Prostate gland (tissue), 2 donors: ENCODE measurements around the gene CAMK2B. TPM values are rescaled to one million over a fixed set of nuclear protein-coding genes. Genes with fewer than 3 reads are reported as not detected.

Experiments used
- DNase-seq: peaks from one replicate; pipeline ENCODE4 v3.0.0-alpha.2; 2019; ENCODE audit warnings: low spot score
- H3K27ac ChIP-seq, 2 donors: fragments of 200-600 bp; sonication (generic); 2 replicates each; pipeline ENCODE4 v1.5.1; 2017 to 2019
- H3K27me3 ChIP-seq: fragments of 200-600 bp; sonication (generic); replicated peaks from 2 replicates; pipeline ENCODE4 v1.5.1; 2019; ENCODE audit not compliant: insufficient read depth
- H3K36me3 ChIP-seq, 2 donors: fragments of 200-600 bp; sonication (generic); 1 replicate in 1 of 2; 2 replicates in 1 of 2; pipeline versions ENCODE4 v1.5.1 to v1.8.1; 2017 to 2019
- H3K4me1 ChIP-seq: fragments of 200-600 bp; sonication (generic); replicated peaks from 2 replicates; pipeline ENCODE4 v1.5.1; 2019
- H3K4me3 ChIP-seq, 2 donors: fragments of 200-600 bp; sonication (generic); 2 replicates each; pipeline ENCODE4 v1.5.1; 2017 to 2019
- H3K9me3 ChIP-seq: fragments of 200-600 bp; sonication (generic); 2 replicates; pipeline ENCODE4 v1.5.1; 2017
- POLR2A ChIP-seq: fragments of 450-650 bp; IDR thresholded peaks from one replicate; pipeline ENCODE4 v1.6.1; 2016; ENCODE audit warnings: antibody characterized with exemption, mild to moderate bottlenecking
- POLR2AphosphoS5 ChIP-seq: sonication (generic); formaldehyde crosslinking; IDR thresholded peaks from one replicate; pipeline ENCODE4 v1.6.1; 2017; ENCODE audit warnings: antibody characterized with exemption
- WGBS: methylation state at CpG from one replicate; pipeline ENCODE4 v1.1.5; 2018; 5-methylcytosine and 5-hydroxymethylcytosine counted together
- intact Hi-C: fragments of 100-400 bp; cut with DNase I; formaldehyde crosslinking; loops from one replicate; pipeline ENCODE4 v1.14.2; 2022
- total RNA-seq, 2 donors: library from RNA; depleted of rRNA; stranded (reverse); fragments of >200 nt; gene quantifications; one replicate each; pipeline ENCODE4 v1.1.0, GENCODE V29; 2016
- TF ChIP-seq, protein P1 (sequence below), 4 experiments: fragments of 200-600 bp in 2 of 4; fragments of 450-650 bp in 2 of 4; sonication (generic) in 2 of 4; IDR thresholded peaks; 1 replicate in 3 of 4; 2 replicates in 1 of 4; pipeline ENCODE4 v1.5.1; 2016 to 2019; ENCODE audit warnings: antibody characterized with exemption in 4 of 4, mild to moderate bottlenecking in 2 of 4, moderate library complexity in 2 of 4

Gene CAMK2B
- total RNA-seq, 2 donors from 2014 or later: 5.7 to 16.9 TPM

GRCh38 chr7:44327981-44328380 is 2.6 kb upstream of the CAMK2B start:
- H3K27ac ChIP-seq: no peak overlapping the region
- H3K27me3 ChIP-seq: no peaks in the 10 kb centered on the region
- no peaks in the 10 kb centered on the region for H3K4me1 ChIP-seq
- WGBS: 79% methylated on average over 5 of the region's 5 CpGs
- H3K4me3 ChIP-seq: no peak overlapping the region
- no peak for DNase-seq
- intact Hi-C loops: no loop called here
- H3K9me3 ChIP-seq: no peaks in the 10 kb centered on the region
- TF ChIP-seq POLR2AphosphoS5: no peak
- TF ChIP-seq, protein P1, sequence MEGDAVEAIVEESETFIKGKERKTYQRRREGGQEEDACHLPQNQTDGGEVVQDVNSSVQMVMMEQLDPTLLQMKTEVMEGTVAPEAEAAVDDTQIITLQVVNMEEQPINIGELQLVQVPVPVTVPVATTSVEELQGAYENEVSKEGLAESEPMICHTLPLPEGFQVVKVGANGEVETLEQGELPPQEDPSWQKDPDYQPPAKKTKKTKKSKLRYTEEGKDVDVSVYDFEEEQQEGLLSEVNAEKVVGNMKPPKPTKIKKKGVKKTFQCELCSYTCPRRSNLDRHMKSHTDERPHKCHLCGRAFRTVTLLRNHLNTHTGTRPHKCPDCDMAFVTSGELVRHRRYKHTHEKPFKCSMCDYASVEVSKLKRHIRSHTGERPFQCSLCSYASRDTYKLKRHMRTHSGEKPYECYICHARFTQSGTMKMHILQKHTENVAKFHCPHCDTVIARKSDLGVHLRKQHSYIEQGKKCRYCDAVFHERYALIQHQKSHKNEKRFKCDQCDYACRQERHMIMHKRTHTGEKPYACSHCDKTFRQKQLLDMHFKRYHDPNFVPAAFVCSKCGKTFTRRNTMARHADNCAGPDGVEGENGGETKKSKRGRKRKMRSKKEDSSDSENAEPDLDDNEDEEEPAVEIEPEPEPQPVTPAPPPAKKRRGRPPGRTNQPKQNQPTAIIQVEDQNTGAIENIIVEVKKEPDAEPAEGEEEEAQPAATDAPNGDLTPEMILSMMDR (IDR thresholded peaks at IDR 0.05): no peak
- TF ChIP-seq POLR2A: no peak
- H3K36me3 ChIP-seq: no peaks in the 10 kb centered on the region

DNA sequence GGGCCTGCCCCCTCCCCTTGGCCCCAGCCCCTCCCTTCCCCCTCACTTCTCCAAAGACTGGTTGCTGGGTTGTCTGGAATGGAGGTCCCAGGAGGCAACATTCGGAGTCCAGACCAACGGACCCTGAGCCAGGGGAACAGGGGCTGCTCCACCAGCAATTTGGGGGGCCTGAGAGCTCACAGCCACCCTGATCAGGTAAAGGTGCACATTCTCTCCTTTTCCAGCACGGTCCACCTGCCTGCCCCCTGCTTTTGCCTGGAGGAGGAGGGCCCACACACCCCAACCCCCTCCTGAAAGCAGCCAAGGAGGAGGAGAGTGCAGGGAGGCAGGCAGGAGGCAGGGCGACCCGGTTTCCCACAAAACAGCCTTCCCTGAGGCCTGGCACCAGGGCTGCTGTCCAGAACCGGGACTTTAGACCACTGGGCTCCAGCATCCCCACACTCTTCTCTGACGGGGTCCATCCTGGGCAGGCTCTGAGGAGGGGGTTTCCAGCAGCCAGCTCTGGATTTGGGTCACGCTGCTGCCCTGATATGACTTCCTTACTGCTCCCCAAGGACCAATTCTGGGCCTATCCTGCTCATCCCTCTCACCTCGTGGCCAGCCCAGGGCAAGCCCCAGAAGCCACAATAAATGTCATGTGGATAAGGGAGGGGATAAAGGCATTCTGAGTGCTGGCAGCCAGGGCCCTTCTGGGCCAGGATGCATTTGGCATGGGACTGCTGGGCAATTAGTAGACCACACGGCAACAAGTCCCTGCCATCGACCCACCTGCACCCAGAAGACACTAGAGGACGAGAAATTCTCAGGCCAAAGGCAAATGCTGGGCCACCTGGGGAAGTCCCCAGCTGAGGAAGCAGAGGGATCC is 1.1 kb upstream of the CAMK2B start:
- intact Hi-C loops: no loop called here
- no peaks in the 10 kb centered on the region for H3K9me3 ChIP-seq
- TF ChIP-seq, protein P1 (IDR thresholded peaks at IDR 0.05): no peak
- TF ChIP-seq POLR2A: no peak
- TF ChIP-seq POLR2AphosphoS5: no peak
- no peak overlapping the region for H3K27ac ChIP-seq
- no peak overlapping the region for H3K4me3 ChIP-seq
- no peaks in the 10 kb centered on the region for H3K27me3 ChIP-seq
- H3K4me1 ChIP-seq: no peaks in the 10 kb centered on the region
- no peak for DNase-seq
- H3K36me3 ChIP-seq: no peaks in the 10 kb centered on the region
- 68% methylated on average over 12 of the region's 12 CpGs for WGBS

- intact Hi-C loops: no loop called here
Observed at GRCh38 chr7:44325811-44326241, 432 bp upstream of the CAMK2B start.

GRCh38 chr7:44324481-44325200 is 753 bp downstream of the CAMK2B start:
- no peaks in the 10 kb centered on the region for H3K27me3 ChIP-seq
- TF ChIP-seq, protein P1 (IDR thresholded peaks at IDR 0.05): no peak
- no peaks in the 10 kb centered on the region for H3K36me3 ChIP-seq
- 18% methylated on average over 39 of the region's 61 CpGs for WGBS
- no peaks in the 10 kb centered on the region for H3K9me3 ChIP-seq
- peak overlapping the region; percentile 28 to 30 for H3K4me3 ChIP-seq
- H3K4me1 ChIP-seq: no peaks in the 10 kb centered on the region
- H3K27ac ChIP-seq: no peak overlapping the region
- no peak for DNase-seq
- intact Hi-C loops: no loop called here

More at GRCh38 chr7:44325811-44326241, 432 bp upstream of the CAMK2B start:
- Histone ChIP-seq H3K36me3 (no peaks in the 10 kb centered on the region), H3K27ac (no peak overlapping the region), H3K9me3 (no peaks in the 10 kb centered on the region), H3K4me1 (no peaks in the 10 kb centered on the region), H3K27me3 (no peaks in the 10 kb centered on the region), H3K4me3 (peak overlapping the region; percentile 28 to 30)
- WGBS: 2% methylated on average over 14 of the region's 23 CpGs
- TF ChIP-seq, protein P1 (IDR thresholded peaks at IDR 0.05): no peak
- TF ChIP-seq POLR2A (no peak), POLR2AphosphoS5 (no peak)
- DNase-seq: no peak
